Kidney epithelial cell (primary cell): Measurements from ENCODE around the gene GHSR. TPM values are rescaled to one million over a fixed set of nuclear protein-coding genes. Genes with fewer than 3 reads are reported as not detected.

ENCODE experiments used
- DNase-seq: peaks from one replicate; pipeline ENCODE4 v3.0.0-alpha.2; 2010; ENCODE audit warnings: low read depth
- H3K27me3 ChIP-seq: 2 replicates; pipeline ENCODE4 v1.6.0; 2011; ENCODE audit warnings: low read length; ENCODE audit not compliant: control insufficient read depth, insufficient read depth
- H3K36me3 ChIP-seq: 2 replicates; pipeline ENCODE4 v1.5.1; 2011; ENCODE audit warnings: low read length; ENCODE audit not compliant: control insufficient read depth, insufficient read depth
- H3K4me3 ChIP-seq: 2 replicates; pipeline ENCODE4 v1.5.1; 2011; ENCODE audit warnings: low read depth, mild to moderate bottlenecking, control low read depth, low read length
- total RNA-seq: library from RNA; depleted of rRNA; stranded (reverse); fragments of >200 nt; gene quantifications from 2 replicates; pipeline ENCODE4 v1.2.3, GENCODE V29; 2015
- TF ChIP-seq, protein P1 (sequence below): IDR thresholded peaks from 2 replicates; pipeline ENCODE4 v1.5.1; 2011; ENCODE audit warnings: mild to moderate bottlenecking, moderate library complexity, low read length, control low read depth, inconsistent platforms; ENCODE audit not compliant: insufficient read depth, poor library complexity, severe bottlenecking

The GHSR gene
- total RNA-seq, 1 donor from 2014 or later, result not detected

DNA sequence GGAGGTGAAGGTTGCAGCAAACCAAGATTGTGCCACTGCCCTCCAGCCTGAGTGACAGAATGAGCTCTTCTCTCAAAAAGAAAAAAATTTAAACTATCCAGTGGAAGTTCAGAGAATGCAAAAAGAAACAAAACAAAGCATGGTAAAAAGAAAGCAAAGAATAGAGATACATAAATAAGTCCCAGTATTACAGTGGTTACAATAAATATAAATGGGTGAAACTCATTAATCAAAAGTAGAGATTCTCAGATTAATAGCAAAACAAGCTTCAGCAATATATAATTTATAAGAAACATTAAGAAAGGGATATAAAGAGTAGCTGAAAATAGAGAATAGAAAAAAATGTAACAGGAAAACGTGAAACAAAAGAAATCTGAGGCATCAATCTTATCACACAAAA, 23.6 kb upstream of the GHSR start:
- Histone ChIP-seq H3K27me3 (no peaks in the 10 kb centered on the region), H3K4me3 (no peak overlapping the region), H3K36me3 (no peaks in the 10 kb centered on the region)
- no peak for DNase-seq
- TF ChIP-seq, protein P1, sequence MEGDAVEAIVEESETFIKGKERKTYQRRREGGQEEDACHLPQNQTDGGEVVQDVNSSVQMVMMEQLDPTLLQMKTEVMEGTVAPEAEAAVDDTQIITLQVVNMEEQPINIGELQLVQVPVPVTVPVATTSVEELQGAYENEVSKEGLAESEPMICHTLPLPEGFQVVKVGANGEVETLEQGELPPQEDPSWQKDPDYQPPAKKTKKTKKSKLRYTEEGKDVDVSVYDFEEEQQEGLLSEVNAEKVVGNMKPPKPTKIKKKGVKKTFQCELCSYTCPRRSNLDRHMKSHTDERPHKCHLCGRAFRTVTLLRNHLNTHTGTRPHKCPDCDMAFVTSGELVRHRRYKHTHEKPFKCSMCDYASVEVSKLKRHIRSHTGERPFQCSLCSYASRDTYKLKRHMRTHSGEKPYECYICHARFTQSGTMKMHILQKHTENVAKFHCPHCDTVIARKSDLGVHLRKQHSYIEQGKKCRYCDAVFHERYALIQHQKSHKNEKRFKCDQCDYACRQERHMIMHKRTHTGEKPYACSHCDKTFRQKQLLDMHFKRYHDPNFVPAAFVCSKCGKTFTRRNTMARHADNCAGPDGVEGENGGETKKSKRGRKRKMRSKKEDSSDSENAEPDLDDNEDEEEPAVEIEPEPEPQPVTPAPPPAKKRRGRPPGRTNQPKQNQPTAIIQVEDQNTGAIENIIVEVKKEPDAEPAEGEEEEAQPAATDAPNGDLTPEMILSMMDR, result no peak

DNA sequence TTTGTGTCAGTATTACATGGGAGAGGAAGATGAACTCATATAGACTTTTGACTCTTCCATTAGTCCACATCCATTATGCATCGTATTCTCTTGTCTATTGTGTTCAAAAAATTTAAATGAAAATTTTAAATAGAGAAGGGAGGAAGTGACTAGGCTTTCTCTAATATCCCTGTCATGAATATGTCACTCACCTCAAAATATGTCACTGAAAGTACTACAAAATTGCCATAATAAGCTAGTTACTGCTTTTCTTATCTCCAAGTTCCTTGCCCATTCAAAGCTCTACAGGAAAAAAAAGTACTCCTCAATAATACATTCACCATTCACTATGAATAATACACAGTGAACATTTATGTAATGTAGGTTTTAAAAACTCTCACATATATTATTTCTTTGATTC, 22.3 kb upstream of the GHSR start:
- no peak overlapping the region for H3K4me3 ChIP-seq
- TF ChIP-seq, protein P1, result no peak
- H3K36me3 ChIP-seq, result no peaks in the 10 kb centered on the region
- no peaks in the 10 kb centered on the region for H3K27me3 ChIP-seq
- no peak for DNase-seq

DNA sequence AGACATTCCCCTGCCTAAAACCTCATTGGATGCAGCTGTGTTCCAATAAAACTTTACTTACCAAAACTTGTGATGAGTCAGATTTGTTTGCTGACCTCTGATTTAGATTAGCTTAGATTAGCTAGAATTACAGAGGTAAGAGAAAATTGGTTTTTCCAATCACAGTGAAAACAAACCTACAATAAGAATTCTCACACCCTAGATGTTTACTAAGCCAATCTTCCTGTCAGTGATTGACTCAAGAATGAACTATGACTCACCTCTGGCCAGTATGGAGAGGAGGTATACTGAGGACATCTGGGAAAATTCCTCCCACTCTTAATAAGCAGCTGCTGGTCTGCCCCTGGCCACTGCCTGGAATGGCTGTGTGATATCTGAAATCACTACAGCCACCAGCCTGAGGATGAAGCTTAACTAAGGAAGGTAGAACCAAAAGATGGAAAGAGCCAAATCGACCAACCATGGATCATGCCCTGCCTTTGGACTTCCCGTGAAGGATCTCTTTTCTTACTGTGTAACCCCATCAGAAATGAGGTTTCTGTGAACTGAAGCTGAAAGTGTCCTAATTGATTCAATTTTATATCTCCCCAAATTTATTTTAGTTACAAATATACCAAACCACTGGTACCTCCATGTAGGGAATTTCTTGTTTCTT, 19.0 kb upstream of the GHSR start:
- no peaks in the 10 kb centered on the region for H3K36me3 ChIP-seq
- H3K4me3 ChIP-seq, result no peak overlapping the region
- H3K27me3 ChIP-seq, result no peaks in the 10 kb centered on the region
- TF ChIP-seq, protein P1, result no peak
- DNase-seq, result peak; percentile 79

DNA sequence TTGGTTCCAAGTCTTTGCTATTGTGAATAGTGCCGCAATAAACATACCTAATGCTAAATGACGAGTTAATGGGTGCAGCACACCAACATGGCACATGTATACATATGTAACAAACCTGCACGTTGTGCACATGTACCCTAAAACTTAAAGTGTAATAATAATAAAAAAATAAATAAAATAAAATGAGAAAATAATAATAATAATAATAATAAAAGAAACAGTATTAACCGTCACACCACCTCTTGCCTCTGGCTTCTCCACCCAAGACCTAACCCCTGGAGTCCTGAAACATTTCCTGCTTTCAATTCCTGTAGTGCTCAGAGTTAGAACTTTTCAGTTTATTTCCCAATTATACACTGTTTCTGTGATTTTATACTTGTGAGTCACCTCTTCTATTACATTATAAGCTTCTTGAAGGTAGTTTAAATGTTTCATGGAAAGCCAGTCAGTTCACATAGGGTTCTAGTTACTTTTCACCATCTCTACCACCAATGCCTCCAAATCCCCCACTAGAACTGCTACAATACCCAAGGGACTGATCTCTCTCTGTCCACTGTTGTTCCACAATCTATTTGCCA, 18.4 kb upstream of the GHSR start:
- Histone ChIP-seq H3K4me3 (no peak overlapping the region), H3K27me3 (no peaks in the 10 kb centered on the region), H3K36me3 (no peaks in the 10 kb centered on the region)
- TF ChIP-seq, protein P1, result no peak
- DNase-seq, result no peak

DNA sequence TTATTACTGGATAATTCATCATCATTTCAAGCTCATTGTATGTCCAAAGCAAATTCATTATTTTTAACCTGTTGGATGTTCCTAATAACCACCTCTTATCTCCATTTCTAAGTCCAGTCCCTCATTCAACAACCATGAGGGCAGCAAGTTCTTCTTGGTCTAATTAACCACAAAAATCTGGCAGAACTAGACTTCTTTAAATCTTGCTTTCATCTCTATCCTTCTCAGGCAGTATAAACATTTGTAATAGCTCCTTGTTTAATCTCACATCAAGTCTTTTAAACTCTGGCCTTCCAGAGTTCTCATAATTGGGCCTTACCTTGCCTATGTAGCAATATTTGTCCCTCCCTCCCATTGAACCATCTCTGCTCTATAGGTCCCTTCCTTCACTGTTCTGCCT, 17.0 kb upstream of the GHSR start:
- TF ChIP-seq, protein P1, result no peak
- Histone ChIP-seq H3K36me3 (no peaks in the 10 kb centered on the region), H3K4me3 (no peak overlapping the region), H3K27me3 (no peaks in the 10 kb centered on the region)
- DNase-seq, result no peak

DNA sequence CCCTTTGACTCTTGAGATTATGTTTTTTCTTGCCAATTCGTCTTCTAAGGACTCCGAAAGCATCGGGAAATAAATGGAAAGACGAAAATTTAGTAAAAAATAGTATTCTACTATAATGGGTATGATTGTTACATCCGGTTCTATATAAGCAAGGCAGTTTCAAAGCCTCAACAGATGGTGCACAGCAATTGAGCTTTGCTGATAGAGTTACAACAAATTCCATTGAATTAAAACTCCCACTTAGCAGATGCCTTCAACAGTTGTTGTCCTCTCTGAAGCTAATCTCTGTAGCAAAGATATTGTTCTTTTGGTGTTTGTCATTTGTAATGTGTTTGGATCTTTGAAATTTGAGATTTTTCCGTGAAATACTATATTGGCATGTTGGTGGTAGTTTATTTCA, 16.1 kb upstream of the GHSR start:
- Histone ChIP-seq H3K36me3 (no peaks in the 10 kb centered on the region), H3K4me3 (no peak overlapping the region), H3K27me3 (no peaks in the 10 kb centered on the region)
- no peak for DNase-seq
- TF ChIP-seq, protein P1, result no peak
